Measurements from ENCODE around the gene ISG20. TPM values are rescaled to one million over a fixed set of nuclear protein-coding genes. Genes with fewer than 3 reads are reported as not detected.

The ISG20 gene
- total RNA-seq, 6 donors from 2014 or later = 41.3 to 119 (median 67.0) TPM

- Histone ChIP-seq H3K36me3 (no peaks in the 10 kb centered on the region), H3K27ac (no peak overlapping the region), H3K9me3 (no peaks in the 10 kb centered on the region), H3K4me1 (peaks cover 12 to 18% (median 16%) of the 10 kb centered on the region in 4 donors), H3K27me3 (no peaks in the 10 kb centered on the region), H3K4me3 (no peak overlapping the region)
- no peak for ATAC-seq (ENCODE audit: low FRiP score in 2 of 2)
- TF ChIP-seq POLR2AphosphoS5 (IDR thresholded peaks at IDR 0.05) = no peak
- TF ChIP-seq POLR2A (IDR thresholded peaks at IDR 0.05) = no peak
- no peak for TF ChIP-seq EP300 (IDR thresholded peaks at IDR 0.05)
- TF ChIP-seq CTCF (IDR thresholded peaks at IDR 0.05) = no peak
- no peak for DNase-seq
- 64 to 74% methylated on average over 1 of the region's 1 CpG for WGBS, 2 donors
Measured at GRCh38 chr15:88617790-88618189, 21.0 kb upstream of the ISG20 start.

- no peak for TF ChIP-seq EP300 (IDR thresholded peaks at IDR 0.05)
- TF ChIP-seq CTCF (IDR thresholded peaks at IDR 0.05) = no peak
- no peak for TF ChIP-seq POLR2AphosphoS5 (IDR thresholded peaks at IDR 0.05)
- TF ChIP-seq POLR2A (IDR thresholded peaks at IDR 0.05) = no peak
- no peak overlapping the region for H3K27ac ChIP-seq
- ATAC-seq (ENCODE audit: low FRiP score in 2 of 2) (no peak), DNase-seq (no peak)
- H3K4me3 ChIP-seq = no peak overlapping the region
- no peaks in the 10 kb centered on the region for H3K9me3 ChIP-seq
- no peaks in the 10 kb centered on the region for H3K36me3 ChIP-seq
- no peaks in the 10 kb centered on the region for H3K27me3 ChIP-seq
- peaks cover 15 to 25% (median 19%) of the 10 kb centered on the region in 4 donors for H3K4me1 ChIP-seq
Measured at GRCh38 chr15:88618686-88619085, 20.1 kb upstream of the ISG20 start.

GRCh38 chr15:88619796-88620195 is 19.0 kb upstream of the ISG20 start:
- Histone ChIP-seq H3K9me3 (no peaks in the 10 kb centered on the region), H3K27ac (no peak overlapping the region), H3K4me3 (no peak overlapping the region), H3K36me3 (no peaks in the 10 kb centered on the region), H3K4me1 (peaks cover 25 to 36% (median 28%) of the 10 kb centered on the region in 4 donors), H3K27me3 (no peaks in the 10 kb centered on the region)
- DNase-seq = no peak
- ATAC-seq (ENCODE audit: low FRiP score in 2 of 2) = no peak
- TF ChIP-seq EP300 (IDR thresholded peaks at IDR 0.05) (no peak), POLR2A (IDR thresholded peaks at IDR 0.05) (no peak), CTCF (IDR thresholded peaks at IDR 0.05) (no peak), POLR2AphosphoS5 (IDR thresholded peaks at IDR 0.05) (no peak)
- WGBS, 2 donors = 83 to 87% methylated on average over 2 of the region's 2 CpGs

GRCh38 chr15:88620995-88621772 is 17.6 kb upstream of the ISG20 start, which contains the start of gene AEN:
TSS of gene AEN (plus strand) at chr15:88621340. CDS start at chr15:88626210, 4,870 bp downstream.
- WGBS, 2 donors = 0 to 1% methylated on average over 36 to 44 of the region's 71 CpGs
- Histone ChIP-seq H3K27ac (peak within 1 kb of the TSS; percentile 75 to 81 (median 78)), H3K36me3 (peaks cover 0 to 3% (median under 1%) of the 10 kb centered on the region in 4 donors), H3K4me3 (peak within 1 kb of the TSS; percentile 70 to 86 (median 80)), H3K27me3 (no peaks in the 10 kb centered on the region), H3K9me3 (no peaks in the 10 kb centered on the region), H3K4me1 (peaks cover 28 to 44% (median 31%) of the 10 kb centered on the region in 4 donors)
- TF ChIP-seq POLR2A (IDR thresholded peaks at IDR 0.05) (peak in 2 of 4 donors; percentile 52 to 66), POLR2AphosphoS5 (IDR thresholded peaks at IDR 0.05) (peak; percentile 23 to 68), CTCF (IDR thresholded peaks at IDR 0.05) (peak in 2 of 6 experiments; percentile 39 to 40), EP300 (IDR thresholded peaks at IDR 0.05) (no peak)
- DNase-seq (peak; percentile 97 to 98), ATAC-seq (ENCODE audit: low FRiP score in 2 of 2) (peak; percentile 98)
